HG03196 (cell line): ENCODE data around the gene SEC14L5.

Source experiments
- ATAC-seq: cut with Tn5 transposase; IDR thresholded peaks from one replicate; pipeline ENCODE4 v1.9.1; 2021; ENCODE audit not compliant: unreplicated experiment

The SEC14L5 gene

GRCh38 chr16:4982056-4982867, 24.1 kb downstream of the SEC14L5 start:
- no peak for ATAC-seq

GRCh38 chr16:4984174-4984990, 26.3 kb downstream of the SEC14L5 start:
- ATAC-seq = no peak

- no peak for ATAC-seq
These were observed 29.1 kb downstream of the SEC14L5 start for GRCh38 chr16:4987250-4987579.

DNA sequence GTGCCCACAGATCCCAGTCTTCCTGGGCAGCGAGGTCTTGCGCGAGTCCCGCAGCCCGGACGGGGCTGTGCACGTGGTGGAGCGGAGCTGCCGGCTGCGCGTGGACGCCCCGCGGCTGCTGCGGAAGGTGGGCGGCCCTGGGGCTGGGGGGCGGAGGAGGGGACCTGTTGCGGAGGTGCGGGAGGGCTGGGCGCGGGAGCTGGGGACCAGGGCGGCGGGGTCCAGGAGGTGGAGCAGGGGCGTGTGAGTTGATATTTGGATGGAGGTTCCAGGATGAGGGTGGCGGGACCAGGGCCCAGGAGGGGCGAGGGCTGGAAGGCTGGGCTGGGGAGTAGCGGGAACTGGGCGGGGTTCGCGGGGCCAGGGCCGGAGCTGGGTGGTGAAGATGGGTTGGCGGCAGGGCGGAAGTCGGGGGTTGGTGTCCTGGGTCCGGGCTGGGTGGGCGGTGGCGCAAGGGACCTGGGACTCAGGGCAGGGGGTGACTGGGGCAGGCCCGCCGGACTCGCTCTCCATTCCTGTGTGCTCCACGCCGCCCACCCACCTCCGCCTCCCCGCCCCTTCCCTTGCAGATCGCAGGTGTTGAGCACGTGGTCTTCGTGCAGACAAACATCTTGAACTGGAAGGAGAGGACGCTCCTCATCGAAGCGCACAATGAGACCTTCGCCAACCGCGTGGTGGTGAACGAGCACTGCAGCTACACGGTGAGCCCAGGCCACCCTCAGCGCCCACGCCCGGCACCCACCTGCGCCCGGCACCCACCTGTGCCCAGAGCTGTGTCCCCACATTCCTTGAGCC, 29.6 kb downstream of the SEC14L5 start:
- ATAC-seq = no peak

- no peak for ATAC-seq
These were observed 30.5 kb downstream of the SEC14L5 start for GRCh38 chr16:4988647-4989046.

DNA sequence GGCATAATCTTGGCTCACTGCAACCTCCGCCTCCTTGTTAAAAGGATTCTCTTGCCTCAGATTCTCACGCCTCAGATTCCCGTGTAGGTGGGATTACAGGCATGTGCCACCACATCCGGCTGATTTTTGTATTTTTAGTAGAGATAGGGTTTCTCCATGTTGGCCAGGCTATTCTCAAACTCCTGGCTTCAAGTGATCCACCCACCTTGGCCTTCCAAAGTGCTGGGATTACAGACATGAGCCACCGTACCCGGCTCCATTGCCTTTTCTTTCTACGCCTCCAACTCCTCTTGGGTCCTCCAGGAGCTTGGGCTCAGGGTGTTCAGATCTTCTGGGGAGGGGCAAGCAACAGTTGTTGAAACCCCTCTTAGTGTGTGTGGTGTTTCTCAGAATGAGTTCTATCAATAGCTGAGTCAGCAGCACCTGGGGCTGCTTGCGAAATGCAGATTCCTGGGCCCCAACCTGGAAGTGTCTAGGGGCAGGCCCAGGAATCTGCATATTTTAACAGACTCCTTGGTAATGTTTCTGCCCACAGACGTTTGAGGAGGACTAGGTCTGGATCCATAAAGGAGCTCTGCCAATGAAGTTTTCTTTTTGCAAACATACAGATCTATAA, 31.4 kb downstream of the SEC14L5 start:
- ATAC-seq = no peak

- ATAC-seq = no peak
These were observed 32.3 kb downstream of the SEC14L5 start for GRCh38 chr16:4990415-4990814.

GRCh38 chr16:4991754-4992153, 33.6 kb downstream of the SEC14L5 start:
- ATAC-seq = no peak

GRCh38 chr16:4994719-4995434, 36.7 kb downstream of the SEC14L5 start:
- ATAC-seq = no peak

GRCh38 chr16:5000573-5001001, 42.5 kb downstream of the SEC14L5 start:
- no peak for ATAC-seq

DNA sequence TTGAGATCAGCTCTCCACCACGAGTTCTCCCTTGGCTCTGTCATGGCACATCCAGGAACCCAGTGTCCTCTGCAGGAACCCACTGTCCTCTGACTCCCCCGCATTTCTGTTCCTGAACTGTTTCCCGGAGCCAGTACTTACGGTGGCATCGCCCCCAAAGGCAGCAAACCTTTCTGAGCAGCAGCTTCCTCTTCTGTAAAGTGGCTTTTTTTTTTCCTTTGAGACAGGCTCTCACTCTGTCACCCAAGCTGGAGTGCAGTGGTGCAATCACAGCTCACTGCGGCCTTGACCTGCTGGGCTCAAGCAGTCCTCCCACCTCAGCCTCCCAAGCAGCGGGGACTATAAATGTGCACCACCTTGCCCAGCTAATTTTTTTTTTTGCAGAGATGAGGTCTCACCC, 43.4 kb downstream of the SEC14L5 start:
- ATAC-seq = no peak

DNA sequence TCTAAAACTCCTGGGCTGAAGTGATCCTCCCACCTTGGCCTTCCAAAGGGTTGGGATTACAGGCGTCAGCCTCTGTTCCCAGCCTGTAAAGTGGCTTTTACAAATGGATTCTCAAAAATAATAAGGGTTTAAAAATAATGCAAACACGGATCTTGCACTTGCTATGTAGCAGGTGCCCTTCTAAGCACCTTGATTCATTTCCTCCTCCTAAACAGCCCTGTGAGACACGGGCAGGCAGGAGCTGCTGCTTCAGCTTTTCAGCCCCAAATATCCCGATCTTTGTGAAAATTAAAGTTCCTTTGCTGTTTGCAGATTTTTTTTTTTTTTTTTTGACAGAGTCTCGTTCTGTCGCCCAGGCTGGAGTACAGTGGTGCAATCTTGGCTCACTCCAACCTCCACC, 43.9 kb downstream of the SEC14L5 start:
- ATAC-seq = no peak

- no peak for ATAC-seq
These were observed 44.6 kb downstream of the SEC14L5 start for GRCh38 chr16:5002699-5003143.

GRCh38 chr16:5003211-5003610, 45.1 kb downstream of the SEC14L5 start:
- ATAC-seq = no peak

- ATAC-seq = no peak
These were observed 45.7 kb downstream of the SEC14L5 start for GRCh38 chr16:5003828-5004227.

- ATAC-seq = no peak
These were observed 46.2 kb downstream of the SEC14L5 start for GRCh38 chr16:5004311-5004710.

DNA sequence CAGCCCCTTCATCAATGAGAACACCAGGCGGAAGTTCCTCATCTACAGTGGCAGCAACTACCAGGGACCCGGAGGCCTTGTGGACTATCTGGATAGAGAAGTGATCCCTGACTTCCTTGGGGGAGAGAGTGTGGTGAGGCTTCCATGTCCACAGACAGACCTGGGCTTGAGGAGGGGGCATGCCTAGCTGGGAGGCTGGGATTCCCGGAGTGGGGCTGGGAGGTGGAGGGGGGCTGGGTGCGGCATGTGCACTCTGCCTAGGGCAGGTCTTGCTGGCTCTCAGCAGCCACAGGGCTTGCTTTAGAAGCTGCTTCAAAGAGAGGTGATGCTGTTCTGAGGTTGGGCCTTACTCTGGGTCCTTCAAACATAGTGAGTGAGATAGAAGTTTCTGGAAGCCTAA, 47.8 kb downstream of the SEC14L5 start:
- no peak for ATAC-seq

GRCh38 chr16:5006348-5007193, 48.4 kb downstream of the SEC14L5 start:
- no peak for ATAC-seq

DNA sequence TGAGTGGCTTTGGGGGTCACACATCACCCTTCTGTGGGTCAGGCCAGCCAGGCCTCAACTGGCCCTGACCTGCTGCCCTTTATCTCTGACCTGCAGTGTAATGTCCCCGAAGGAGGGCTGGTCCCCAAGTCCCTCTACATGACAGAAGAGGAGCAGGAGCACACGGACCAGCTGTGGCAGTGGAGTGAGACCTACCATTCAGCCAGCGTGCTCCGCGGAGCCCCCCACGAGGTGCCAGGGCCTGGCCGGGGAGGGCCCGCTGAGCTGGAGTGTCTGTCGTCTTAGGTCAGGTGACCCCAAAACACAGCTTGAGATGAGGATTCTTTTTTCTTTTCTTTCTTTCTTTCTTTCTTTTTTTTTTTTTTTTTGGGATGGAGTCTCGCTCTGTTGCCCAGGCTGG, 49.1 kb downstream of the SEC14L5 start:
- no peak for ATAC-seq
